GM12864 (cell line): ENCODE results near the gene DLGAP4.
A peak's percentile ranks its signal among the peaks of the same experiment; 100 is the strongest.

Experiments used
- DNase-seq: peaks from one replicate; pipeline ENCODE4 v3.0.0-alpha.2; 2011; ENCODE audit warnings: low read depth
- H3K4me3 ChIP-seq: 2 replicates; pipeline ENCODE4 v1.5.1; 2011; ENCODE audit warnings: mild to moderate bottlenecking, low read depth, low read length, control low read depth
- CTCF ChIP-seq: IDR thresholded peaks from 2 replicates; pipeline ENCODE4 v1.5.1; 2011; ENCODE audit warnings: low read depth, mild to moderate bottlenecking, moderate library complexity, low read length, control low read depth, inconsistent platforms; ENCODE audit errors: missing control alignments

The DLGAP4 gene

GRCh38 chr20:36463212-36464061 lies 157.3 kb downstream of the DLGAP4 start:
- no peak for TF ChIP-seq CTCF
- DNase-seq = no peak
- H3K4me3 ChIP-seq = peak overlapping the region; percentile 87

GRCh38 chr20:36465109-36466080 lies 159.3 kb downstream of the DLGAP4 start:
- no peak overlapping the region for H3K4me3 ChIP-seq
- TF ChIP-seq CTCF = no peak
- no peak for DNase-seq

- DNase-seq = no peak
- H3K4me3 ChIP-seq = no peak overlapping the region
- no peak for TF ChIP-seq CTCF
These were observed 159.9 kb downstream of the DLGAP4 start for GRCh38 chr20:36466089-36466488.

- no peak for DNase-seq
- no peak overlapping the region for H3K4me3 ChIP-seq
- TF ChIP-seq CTCF = no peak
These were observed 161.2 kb downstream of the DLGAP4 start for GRCh38 chr20:36467076-36467999.

GRCh38 chr20:36468149-36469000 lies 162.2 kb downstream of the DLGAP4 start:
- DNase-seq = no peak
- H3K4me3 ChIP-seq = no peak overlapping the region
- TF ChIP-seq CTCF = no peak
